Osteocyte (in vitro differentiated cells): Measurements from ENCODE around the gene ING4. TPM values are rescaled to one million over a fixed set of nuclear protein-coding genes. Genes with fewer than 3 reads are reported as not detected.
A peak's percentile ranks its signal among the peaks of the same experiment; 100 is the strongest.

Source experiments
- DNase-seq: peaks from one replicate; pipeline ENCODE4 v3.0.0; 2021; ENCODE audit warnings: mixed read lengths; ENCODE audit not compliant: unreplicated experiment; ENCODE audit errors: extremely low spot score
- H3K27ac Mint-ChIP-seq: one replicate; pipeline ENCODE4 v1.8.0; 2021; ENCODE audit warnings: mild to moderate bottlenecking, mixed read lengths; ENCODE audit not compliant: unreplicated experiment
- H3K27me3 Mint-ChIP-seq: one replicate; pipeline ENCODE4 v1.8.0; 2021; ENCODE audit warnings: mixed read lengths; ENCODE audit not compliant: unreplicated experiment
- H3K36me3 Mint-ChIP-seq: one replicate; pipeline ENCODE4 v1.8.0; 2021; ENCODE audit warnings: mixed read lengths; ENCODE audit not compliant: unreplicated experiment
- H3K4me1 Mint-ChIP-seq: one replicate; pipeline ENCODE4 v1.8.0; 2021; ENCODE audit warnings: mixed read lengths; ENCODE audit not compliant: unreplicated experiment
- H3K4me3 Mint-ChIP-seq: one replicate; pipeline ENCODE4 v1.8.0; 2021; ENCODE audit warnings: mild to moderate bottlenecking, moderate library complexity, mixed read lengths; ENCODE audit not compliant: unreplicated experiment
- H3K9me3 Mint-ChIP-seq: one replicate; pipeline ENCODE4 v1.8.0; 2021; ENCODE audit warnings: mixed read lengths; ENCODE audit not compliant: unreplicated experiment
- CTCF ChIP-seq: fragments of 200-600 bp; sonication (generic); IDR thresholded peaks from 2 replicates; pipeline ENCODE4 v1.5.0; 2021; ENCODE audit warnings: antibody characterized with exemption, mild to moderate bottlenecking, moderate library complexity
- total RNA-seq: library from RNA; stranded (reverse); gene quantifications from 2 replicates; pipeline ENCODE4 v1.2.1, GENCODE V29; 2021

The ING4 gene
- total RNA-seq, 1 donor from 2014 or later = 56.7 TPM

GRCh38 chr12:6693832-6694355 is 31.0 kb upstream of the ING4 start:
- H3K9me3 Mint-ChIP-seq = no peaks in the 10 kb centered on the region
- H3K36me3 Mint-ChIP-seq = peaks cover 2% of the 10 kb centered on the region
- DNase-seq = no peak
- H3K27me3 Mint-ChIP-seq = no peaks in the 10 kb centered on the region
- no peak overlapping the region for H3K27ac Mint-ChIP-seq
- H3K4me1 Mint-ChIP-seq = peaks cover 17% of the 10 kb centered on the region
- H3K4me3 Mint-ChIP-seq = no peak overlapping the region
- no peak for TF ChIP-seq CTCF

- DNase-seq = no peak
Measured at GRCh38 chr12:6692888-6693287, 30.0 kb upstream of the ING4 start.

GRCh38 chr12:6691473-6691872 is 28.6 kb upstream of the ING4 start:
- TF ChIP-seq CTCF = no peak
- no peak for DNase-seq
- H3K4me3 Mint-ChIP-seq = no peak overlapping the region
- peaks cover 5% of the 10 kb centered on the region for H3K36me3 Mint-ChIP-seq
- H3K4me1 Mint-ChIP-seq = peaks cover 32% of the 10 kb centered on the region
- no peaks in the 10 kb centered on the region for H3K27me3 Mint-ChIP-seq
- no peak overlapping the region for H3K27ac Mint-ChIP-seq
- no peaks in the 10 kb centered on the region for H3K9me3 Mint-ChIP-seq

More at GRCh38 chr12:6692888-6693287, 30.0 kb upstream of the ING4 start:
- no peak overlapping the region for H3K27ac Mint-ChIP-seq
- H3K9me3 Mint-ChIP-seq = no peaks in the 10 kb centered on the region
- H3K27me3 Mint-ChIP-seq = no peaks in the 10 kb centered on the region
- peaks cover 17% of the 10 kb centered on the region for H3K4me1 Mint-ChIP-seq
- TF ChIP-seq CTCF = no peak
- H3K4me3 Mint-ChIP-seq = no peak overlapping the region
- peaks cover 2% of the 10 kb centered on the region for H3K36me3 Mint-ChIP-seq

GRCh38 chr12:6688999-6689882 is 26.3 kb upstream of the ING4 start, which contains the start of gene ZNF384:
ZNF384 (minus strand) TSS chr12:6689375; CDS start chr12:6679520, 9,855 bp downstream.
- Mint-ChIP-seq H3K9me3 (no peaks in the 10 kb centered on the region), H3K4me3 (peak within 1 kb of the TSS; percentile 94), H3K27me3 (no peaks in the 10 kb centered on the region), H3K27ac (peak within 1 kb of the TSS; percentile 94), H3K4me1 (peaks cover 39% of the 10 kb centered on the region), H3K36me3 (peaks cover 7% of the 10 kb centered on the region)
- peak; percentile 98 for DNase-seq
- TF ChIP-seq CTCF = peak; percentile 10

GRCh38 chr12:6688543-6688998 is 25.7 kb upstream of the ING4 start:
- DNase-seq = no peak
- peak overlapping the region; percentile 94 for H3K27ac Mint-ChIP-seq
- no peaks in the 10 kb centered on the region for H3K9me3 Mint-ChIP-seq
- H3K4me1 Mint-ChIP-seq = peaks cover 39% of the 10 kb centered on the region
- no peak for TF ChIP-seq CTCF
- no peaks in the 10 kb centered on the region for H3K27me3 Mint-ChIP-seq
- peaks cover 7% of the 10 kb centered on the region for H3K36me3 Mint-ChIP-seq
- H3K4me3 Mint-ChIP-seq = peak overlapping the region; percentile 94
